ENCODE data around the gene EDEM3.

GRCh38 chr1:184664042-184664660 is 90.5 kb downstream of the EDEM3 start:
- TF ChIP-seq CTCF (optimal IDR thresholded peaks at IDR 0.05 in 1 of 3, IDR thresholded peaks at IDR 0.05 in 1 of 3, conservative IDR thresholded peaks at IDR 0.05 in 1 of 3; ENCODE audit: extremely low read depth in 1 of 3, insufficient read depth in 2 of 3, low read length in 3 of 3): peak; percentile 82 to 97 (median 85)
- TF ChIP-seq EZH2 (IDR thresholded peaks at IDR 0.05; ENCODE audit: low read length): no peak

Measured in keratinocyte (primary cell).